HepG2 (cell line): ENCODE results near the gene ATP6V0D1. TPM values are rescaled to one million over a fixed set of nuclear protein-coding genes. Genes with fewer than 3 reads are reported as not detected.

Source experiments
- AGO2 ChIP-seq: fragments of 200-400 bp; formaldehyde crosslinking; optimal IDR thresholded peaks from 2 replicates; pipeline ENCODE3; 2017; ENCODE audit warnings: mild to moderate bottlenecking, low read depth, low read length, moderate library complexity
- CHCHD3 ChIP-seq: sonication (generic); formaldehyde crosslinking; IDR thresholded peaks from 2 replicates; pipeline ENCODE4 v1.8.0; 2022; ENCODE audit warnings: mild to moderate bottlenecking, missing genetic modification reagents, moderate library complexity
- HNRNPH1 ChIP-seq: fragments of 200-400 bp; formaldehyde crosslinking; optimal IDR thresholded peaks from 2 replicates; pipeline ENCODE3; 2017; ENCODE audit warnings: mild to moderate bottlenecking, low read depth, low read length
- JUN ChIP-seq: sonication (generic); formaldehyde crosslinking; IDR thresholded peaks from 2 replicates; pipeline ENCODE4 v1.4.0; 2020; ENCODE audit warnings: mild to moderate bottlenecking, missing genetic modification reagents
- NRL ChIP-seq: sonication (generic); formaldehyde crosslinking; IDR thresholded peaks from 2 replicates; pipeline ENCODE4 v1.5.0; 2020; ENCODE audit warnings: missing genetic modification reagents, mild to moderate bottlenecking, moderate library complexity, borderline replicate concordance
- PAWR ChIP-seq: sonication (generic); formaldehyde crosslinking; IDR thresholded peaks from 2 replicates; pipeline ENCODE4 v1.4.0; 2020; ENCODE audit warnings: missing genetic modification reagents, mild to moderate bottlenecking, borderline replicate concordance
- RBM39 ChIP-seq: fragments of 200-400 bp; formaldehyde crosslinking; IDR thresholded peaks from one replicate; pipeline ENCODE4 v1.6.1; 2018; ENCODE audit warnings: antibody characterized with exemption, mild to moderate bottlenecking, low read depth, low read length; ENCODE audit not compliant: poor library complexity, severe bottlenecking
- RFX1 ChIP-seq: fragments of 450-650 bp; IDR thresholded peaks from 2 replicates; pipeline ENCODE4 v1.6.1; 2017
- SAFB2 ChIP-seq: sonication (generic); formaldehyde crosslinking; IDR thresholded peaks from 2 replicates; pipeline ENCODE4 v1.5.1; 2020; ENCODE audit warnings: missing genetic modification reagents, low read depth, mild to moderate bottlenecking, borderline replicate concordance
- ZC3H13 ChIP-seq: sonication (generic); formaldehyde crosslinking; IDR thresholded peaks from 2 replicates; pipeline ENCODE4 v1.8.1; 2023; ENCODE audit warnings: mild to moderate bottlenecking, missing genetic modification reagents, moderate library complexity
- ZMAT3 ChIP-seq: sonication (generic); formaldehyde crosslinking; conservative IDR thresholded peaks from 2 replicates; pipeline ENCODE4 v1.7.0; 2021; ENCODE audit warnings: missing genetic modification reagents
- ZNF121 ChIP-seq: sonication (generic); formaldehyde crosslinking; IDR thresholded peaks from 2 replicates; pipeline ENCODE4 v1.5.0; 2020; ENCODE audit warnings: mild to moderate bottlenecking, missing genetic modification reagents
- ZNF24 ChIP-seq: fragments of 450-650 bp; IDR thresholded peaks from 2 replicates; pipeline ENCODE4 v1.6.1; 2017; ENCODE audit warnings: antibody characterized with exemption, mild to moderate bottlenecking
- ZNF251 ChIP-seq: sonication (generic); formaldehyde crosslinking; IDR thresholded peaks from 2 replicates; pipeline ENCODE4 v1.9.0; 2021; ENCODE audit warnings: mild to moderate bottlenecking, missing genetic modification reagents
- ZNF343 ChIP-seq: sonication (generic); formaldehyde crosslinking; IDR thresholded peaks from 2 replicates; pipeline ENCODE4 v1.4.0; 2020; ENCODE audit warnings: mild to moderate bottlenecking, missing genetic modification reagents
- ZNF432 ChIP-seq: sonication (generic); formaldehyde crosslinking; IDR thresholded peaks from 2 replicates; pipeline ENCODE4 v1.5.0; 2020; ENCODE audit warnings: missing genetic modification reagents, mild to moderate bottlenecking, borderline replicate concordance
- ZNF713 ChIP-seq: sonication (generic); formaldehyde crosslinking; IDR thresholded peaks from 2 replicates; pipeline ENCODE4 v1.4.0; 2020; ENCODE audit warnings: mild to moderate bottlenecking, missing genetic modification reagents
- ZSCAN12 ChIP-seq: sonication (generic); formaldehyde crosslinking; IDR thresholded peaks from 2 replicates; pipeline ENCODE4 v1.9.0; 2021; ENCODE audit warnings: mild to moderate bottlenecking, missing genetic modification reagents
- polyA plus RNA-seq, 8 experiments: library from polyadenylated mRNA; depleted of rRNA in 3 of 8; stranded (reverse) in 7 of 8; unstranded in 1 of 8; fragments of >200 nt; fragmentation: Illumina TruSeq in 4 of 8; extraction: Trizol in 4 of 8; gene quantifications; 2 replicates each; pipeline versions ENCODE4 v1.2.1 to v1.2.3, GENCODE V29; 2011 to 2016; ENCODE audit warnings: low read depth in 4 of 8, missing spikeins in 1 of 8, mixed read lengths in 1 of 8; ENCODE audit not compliant: insufficient read depth in 1 of 8
- total RNA-seq, 5 experiments: library from RNA; depleted of rRNA; stranded (reverse); fragments of >200 nt; fragmentation: Illumina TruSeq; extraction: Trizol; gene quantifications; 2 replicates each; pipeline ENCODE4 v1.2.3, GENCODE V29; 2016; ENCODE audit warnings: low read depth in 1 of 5
- TF ChIP-seq, protein P1 (sequence below): sonication (generic); formaldehyde crosslinking; IDR thresholded peaks from 2 replicates; pipeline ENCODE4 v1.4.0; 2020; ENCODE audit warnings: low read depth, mild to moderate bottlenecking, missing genetic modification reagents
- TF ChIP-seq, protein P2 (sequence below): IDR thresholded peaks from 2 replicates; pipeline ENCODE4 v1.6.1; 2016; ENCODE audit warnings: low read depth
- TF ChIP-seq, protein P3 (sequence below): sonication (generic); formaldehyde crosslinking; conservative IDR thresholded peaks from 2 replicates; pipeline ENCODE4 v1.8.0; 2022; ENCODE audit warnings: low read depth, missing genetic modification reagents
- TF ChIP-seq, protein P4 (sequence below): sonication (generic); formaldehyde crosslinking; IDR thresholded peaks from 2 replicates; pipeline ENCODE4 v1.8.0; 2022; ENCODE audit warnings: mild to moderate bottlenecking, missing genetic modification reagents, borderline replicate concordance
- TF ChIP-seq, protein P5 (sequence below): sonication (generic); formaldehyde crosslinking; IDR thresholded peaks from 2 replicates; pipeline ENCODE4 v1.4.0; 2020; ENCODE audit warnings: mild to moderate bottlenecking, missing genetic modification reagents

ATP6V0D1 gene
- total and polyA plus RNA-seq, 2 of the 13 experiments (the other 11 are each of a cell fraction or from before 2014, with no cell fraction given) = 51.1 to 61.3 TPM

DNA sequence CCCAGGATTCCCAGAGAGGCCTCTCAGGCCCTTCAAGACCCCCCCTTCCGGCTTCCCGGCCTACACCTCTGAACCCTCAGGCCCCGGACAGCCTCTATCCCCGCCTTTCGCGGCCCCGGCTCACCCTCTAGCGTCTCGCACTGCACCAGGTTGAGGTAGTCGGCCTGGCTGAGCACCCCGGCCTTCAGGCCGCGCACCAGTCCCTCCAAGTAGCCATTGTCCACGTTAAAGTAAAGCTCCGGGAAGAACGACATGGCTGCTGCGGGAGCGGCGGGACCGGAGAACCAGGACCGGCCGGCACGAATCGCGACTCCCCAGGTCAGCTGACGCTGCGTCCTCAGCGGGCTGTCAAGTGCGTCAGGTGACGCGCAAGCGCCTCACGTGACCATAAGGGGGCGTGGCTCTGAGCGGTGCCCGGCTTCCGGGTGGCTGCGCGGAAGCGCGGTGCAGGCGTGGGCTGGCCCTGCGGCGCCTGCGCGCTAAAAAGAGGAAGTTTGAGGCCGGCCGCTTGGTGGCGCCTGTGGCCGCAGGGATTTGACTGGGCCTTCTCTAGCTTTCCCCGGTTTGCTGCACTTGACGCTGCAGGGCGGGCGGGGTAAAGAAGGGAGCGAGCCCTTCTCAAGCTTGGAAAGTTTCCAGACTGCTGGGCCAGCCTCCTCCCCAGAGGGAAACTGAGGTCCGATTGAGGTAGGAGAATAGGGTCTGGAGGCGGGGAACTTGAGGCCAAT lies at the start of gene ATP6V0D1 (continued):
- TF ChIP-seq, protein P1, sequence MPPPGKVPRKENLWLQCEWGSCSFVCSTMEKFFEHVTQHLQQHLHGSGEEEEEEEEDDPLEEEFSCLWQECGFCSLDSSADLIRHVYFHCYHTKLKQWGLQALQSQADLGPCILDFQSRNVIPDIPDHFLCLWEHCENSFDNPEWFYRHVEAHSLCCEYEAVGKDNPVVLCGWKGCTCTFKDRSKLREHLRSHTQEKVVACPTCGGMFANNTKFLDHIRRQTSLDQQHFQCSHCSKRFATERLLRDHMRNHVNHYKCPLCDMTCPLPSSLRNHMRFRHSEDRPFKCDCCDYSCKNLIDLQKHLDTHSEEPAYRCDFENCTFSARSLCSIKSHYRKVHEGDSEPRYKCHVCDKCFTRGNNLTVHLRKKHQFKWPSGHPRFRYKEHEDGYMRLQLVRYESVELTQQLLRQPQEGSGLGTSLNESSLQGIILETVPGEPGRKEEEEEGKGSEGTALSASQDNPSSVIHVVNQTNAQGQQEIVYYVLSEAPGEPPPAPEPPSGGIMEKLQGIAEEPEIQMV (CRISPR knock-in tag) = 0 out of 2 replicates have a peak, but pooled peaks have one; percentile 68
- 0 out of 2 replicates have a peak, but pooled peaks have one; percentile 81 for TF ChIP-seq ZMAT3 (CRISPR knock-in tag)
- TF ChIP-seq, protein P2, sequence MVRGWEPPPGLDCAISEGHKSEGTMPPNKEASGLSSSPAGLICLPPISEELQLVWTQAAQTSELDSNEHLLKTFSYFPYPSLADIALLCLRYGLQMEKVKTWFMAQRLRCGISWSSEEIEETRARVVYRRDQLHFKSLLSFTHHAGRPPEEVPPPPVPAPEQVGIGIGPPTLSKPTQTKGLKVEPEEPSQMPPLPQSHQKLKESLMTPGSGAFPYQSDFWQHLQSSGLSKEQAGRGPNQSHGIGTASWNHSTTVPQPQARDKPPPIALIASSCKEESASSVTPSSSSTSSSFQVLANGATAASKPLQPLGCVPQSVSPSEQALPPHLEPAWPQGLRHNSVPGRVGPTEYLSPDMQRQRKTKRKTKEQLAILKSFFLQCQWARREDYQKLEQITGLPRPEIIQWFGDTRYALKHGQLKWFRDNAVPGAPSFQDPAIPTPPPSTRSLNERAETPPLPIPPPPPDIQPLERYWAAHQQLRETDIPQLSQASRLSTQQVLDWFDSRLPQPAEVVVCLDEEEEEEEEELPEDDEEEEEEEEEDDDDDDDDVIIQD (CRISPR knock-in tag) = no peak
- TF ChIP-seq ZSCAN12 (CRISPR knock-in tag) = no peak
- TF ChIP-seq ZNF343 (CRISPR knock-in tag) = peak; percentile 68; the same call in 1 of the 2 replicates
- peak; percentile 45; the same call in 1 of the 2 replicates for TF ChIP-seq ZC3H13 (CRISPR knock-in tag)
- peak; percentile 15; the same call in 1 of the 2 replicates for TF ChIP-seq SAFB2
- peak; percentile 74 for TF ChIP-seq AGO2
- TF ChIP-seq ZNF713 (CRISPR knock-in tag) = peak; percentile 96
- peak; percentile 89 for TF ChIP-seq NRL (CRISPR knock-in tag)
- no peak for TF ChIP-seq ZNF251 (CRISPR knock-in tag)
- TF ChIP-seq, protein P3, sequence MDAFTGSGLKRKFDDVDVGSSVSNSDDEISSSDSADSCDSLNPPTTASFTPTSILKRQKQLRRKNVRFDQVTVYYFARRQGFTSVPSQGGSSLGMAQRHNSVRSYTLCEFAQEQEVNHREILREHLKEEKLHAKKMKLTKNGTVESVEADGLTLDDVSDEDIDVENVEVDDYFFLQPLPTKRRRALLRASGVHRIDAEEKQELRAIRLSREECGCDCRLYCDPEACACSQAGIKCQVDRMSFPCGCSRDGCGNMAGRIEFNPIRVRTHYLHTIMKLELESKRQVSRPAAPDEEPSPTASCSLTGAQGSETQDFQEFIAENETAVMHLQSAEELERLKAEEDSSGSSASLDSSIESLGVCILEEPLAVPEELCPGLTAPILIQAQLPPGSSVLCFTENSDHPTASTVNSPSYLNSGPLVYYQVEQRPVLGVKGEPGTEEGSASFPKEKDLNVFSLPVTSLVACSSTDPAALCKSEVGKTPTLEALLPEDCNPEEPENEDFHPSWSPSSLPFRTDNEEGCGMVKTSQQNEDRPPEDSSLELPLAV = no peak
- peak; percentile 92 for TF ChIP-seq RBM39
- TF ChIP-seq, protein P4, sequence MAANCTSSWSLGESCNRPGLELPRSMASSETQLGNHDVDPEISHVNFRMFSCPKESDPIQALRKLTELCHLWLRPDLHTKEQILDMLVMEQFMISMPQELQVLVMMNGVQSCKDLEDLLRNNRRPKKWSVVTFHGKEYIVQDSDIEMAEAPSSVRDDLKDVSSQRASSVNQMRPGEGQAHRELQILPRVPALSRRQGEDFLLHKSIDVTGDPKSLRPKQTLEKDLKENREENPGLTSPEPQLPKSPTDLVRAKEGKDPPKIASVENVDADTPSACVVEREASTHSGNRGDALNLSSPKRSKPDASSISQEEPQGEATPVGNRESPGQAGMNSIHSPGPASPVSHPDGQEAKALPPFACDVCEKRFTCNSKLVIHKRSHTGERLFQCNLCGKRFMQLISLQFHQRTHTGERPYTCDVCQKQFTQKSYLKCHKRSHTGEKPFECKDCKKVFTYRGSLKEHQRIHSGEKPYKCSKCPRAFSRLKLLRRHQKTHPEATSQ (CRISPR knock-in tag) = peak; percentile 95
- TF ChIP-seq ZNF121 (CRISPR knock-in tag) = no peak; the same call in 1 of the 2 replicates
- TF ChIP-seq ZNF24 = no peak
- TF ChIP-seq CHCHD3 (CRISPR knock-in tag) = 0 out of 2 replicates have a peak, but pooled peaks have one; percentile 27
- TF ChIP-seq JUN (CRISPR knock-in tag) = no peak
- TF ChIP-seq HNRNPH1 = no peak
- no peak for TF ChIP-seq RFX1
- 0 out of 2 replicates have a peak, but pooled peaks have one; percentile 31 for TF ChIP-seq PAWR
- TF ChIP-seq ZNF432 (CRISPR knock-in tag) = no peak
- TF ChIP-seq, protein P5, sequence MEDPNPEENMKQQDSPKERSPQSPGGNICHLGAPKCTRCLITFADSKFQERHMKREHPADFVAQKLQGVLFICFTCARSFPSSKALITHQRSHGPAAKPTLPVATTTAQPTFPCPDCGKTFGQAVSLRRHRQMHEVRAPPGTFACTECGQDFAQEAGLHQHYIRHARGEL (CRISPR knock-in tag) = 0 out of 2 replicates have a peak, but pooled peaks have one; percentile 48
